ENCODE results near the gene ANKRD13B.

The ANKRD13B gene

DNA sequence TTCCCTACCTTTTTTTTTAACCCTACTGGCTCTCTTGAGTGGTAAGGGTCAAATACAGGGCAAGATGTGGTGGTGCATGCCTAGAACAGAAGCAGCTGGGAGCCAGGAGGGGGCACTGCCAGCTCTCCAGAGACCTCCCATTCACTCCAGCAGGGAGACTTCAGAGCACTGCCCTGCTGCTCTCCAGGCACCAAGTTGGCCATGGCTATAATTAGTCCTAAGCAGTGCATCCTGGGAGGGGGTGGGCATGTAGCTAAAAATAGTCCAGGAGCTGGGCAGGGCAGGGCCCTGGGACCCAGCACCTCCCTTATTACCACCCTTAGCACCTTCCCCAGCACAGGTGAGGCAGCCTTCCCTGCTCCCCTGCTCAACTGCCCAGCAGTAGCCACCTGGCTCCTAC, 26.3 kb downstream of the ANKRD13B start:
- CTCF ChIA-PET, result interaction anchor here (0.6 to 1.8 kb wide), 4 partner anchors 11 to 442 kb away, joined by 3 to 11 read pairs (median 4); no protein-coding TSS in a partner anchor
- POLR2A ChIA-PET (ENCODE audit: low non-redundant PET), result no interaction called here
- no peak for TF ChIP-seq CTCF (conservative IDR thresholded peaks at IDR 0.05; ENCODE audit: low read depth)
- no peak overlapping the region for H3K27ac ChIP-seq
- no peak for DNase-seq (ENCODE audit: low spot score)

DNA sequence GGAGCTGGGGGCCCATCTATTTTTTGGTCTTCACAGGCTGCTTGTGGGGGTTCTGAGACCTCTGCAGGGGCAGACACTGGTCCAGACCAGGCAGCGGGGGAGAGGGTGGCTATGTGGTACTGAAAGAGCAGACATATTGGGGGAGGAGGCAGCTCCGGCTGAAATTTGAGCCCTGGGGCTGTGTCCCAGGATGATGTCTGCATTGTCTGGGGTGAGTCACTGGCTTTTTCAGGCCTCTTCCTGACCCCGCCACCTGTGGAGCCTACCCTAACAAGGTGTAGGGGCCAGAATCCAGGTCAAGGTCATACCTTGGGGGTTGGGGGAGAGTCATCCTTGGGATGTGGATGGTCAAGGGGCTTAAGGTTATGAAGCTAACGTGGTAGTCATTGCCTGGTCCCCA, 27.3 kb downstream of the ANKRD13B start:
- peak overlapping the region; percentile 69 for H3K27ac ChIP-seq
- peak; percentile 82 for DNase-seq (ENCODE audit: low spot score)
- TF ChIP-seq CTCF (conservative IDR thresholded peaks at IDR 0.05; ENCODE audit: low read depth), result no peak
- ChIA-PET POLR2A (ENCODE audit: low non-redundant PET) (no interaction called here), CTCF (interaction anchor here (0.6 to 1.3 kb wide), 4 partner anchors 19 to 73 kb away, joined by 3 read pairs; no protein-coding TSS in a partner anchor)

GRCh38 chr17:29620779-29621500, 28.0 kb downstream of the ANKRD13B start:
- no peak for DNase-seq (ENCODE audit: low spot score)
- H3K27ac ChIP-seq, result peak overlapping the region; percentile 69
- ChIA-PET CTCF (interaction anchor here (0.6 to 1.0 kb wide), 3 partner anchors 18 to 73 kb away, joined by 3 read pairs; no protein-coding TSS in a partner anchor), POLR2A (ENCODE audit: low non-redundant PET) (interaction anchor here (0.8 kb wide), 1 partner anchor 29 kb away, joined by 3 read pairs; no protein-coding TSS in a partner anchor)
- no peak for TF ChIP-seq CTCF (conservative IDR thresholded peaks at IDR 0.05; ENCODE audit: low read depth)

DNA sequence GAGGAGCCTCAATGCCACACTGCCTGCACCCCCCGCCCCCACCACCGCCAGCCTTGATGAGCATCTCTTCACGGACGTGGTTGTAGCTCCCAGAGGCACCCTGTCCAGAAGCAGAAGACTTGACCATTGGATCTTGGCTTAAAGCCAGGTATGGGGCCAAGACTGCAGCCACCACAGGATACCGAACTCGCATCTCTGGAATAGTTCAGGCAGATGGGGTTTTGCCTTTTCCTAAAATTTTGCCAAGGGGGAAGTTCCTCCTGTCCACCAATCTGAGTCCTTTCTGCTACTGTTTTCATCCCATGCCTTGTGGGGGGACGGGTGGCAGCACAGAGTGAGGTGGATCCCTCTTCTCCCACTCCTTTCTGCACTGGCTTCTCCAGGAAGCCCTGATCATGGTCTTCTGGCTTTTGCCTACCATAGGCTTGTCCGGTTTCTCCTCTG, 28.8 kb downstream of the ANKRD13B start:
- no peak for DNase-seq (ENCODE audit: low spot score)
- no peak for TF ChIP-seq CTCF (conservative IDR thresholded peaks at IDR 0.05; ENCODE audit: low read depth)
- CTCF ChIA-PET, result no interaction called here
- POLR2A ChIA-PET (ENCODE audit: low non-redundant PET), result interaction anchor here (0.8 kb wide), 1 partner anchor 29 kb away, joined by 3 read pairs; no protein-coding TSS in a partner anchor
- peak overlapping the region; percentile 69 for H3K27ac ChIP-seq

DNA sequence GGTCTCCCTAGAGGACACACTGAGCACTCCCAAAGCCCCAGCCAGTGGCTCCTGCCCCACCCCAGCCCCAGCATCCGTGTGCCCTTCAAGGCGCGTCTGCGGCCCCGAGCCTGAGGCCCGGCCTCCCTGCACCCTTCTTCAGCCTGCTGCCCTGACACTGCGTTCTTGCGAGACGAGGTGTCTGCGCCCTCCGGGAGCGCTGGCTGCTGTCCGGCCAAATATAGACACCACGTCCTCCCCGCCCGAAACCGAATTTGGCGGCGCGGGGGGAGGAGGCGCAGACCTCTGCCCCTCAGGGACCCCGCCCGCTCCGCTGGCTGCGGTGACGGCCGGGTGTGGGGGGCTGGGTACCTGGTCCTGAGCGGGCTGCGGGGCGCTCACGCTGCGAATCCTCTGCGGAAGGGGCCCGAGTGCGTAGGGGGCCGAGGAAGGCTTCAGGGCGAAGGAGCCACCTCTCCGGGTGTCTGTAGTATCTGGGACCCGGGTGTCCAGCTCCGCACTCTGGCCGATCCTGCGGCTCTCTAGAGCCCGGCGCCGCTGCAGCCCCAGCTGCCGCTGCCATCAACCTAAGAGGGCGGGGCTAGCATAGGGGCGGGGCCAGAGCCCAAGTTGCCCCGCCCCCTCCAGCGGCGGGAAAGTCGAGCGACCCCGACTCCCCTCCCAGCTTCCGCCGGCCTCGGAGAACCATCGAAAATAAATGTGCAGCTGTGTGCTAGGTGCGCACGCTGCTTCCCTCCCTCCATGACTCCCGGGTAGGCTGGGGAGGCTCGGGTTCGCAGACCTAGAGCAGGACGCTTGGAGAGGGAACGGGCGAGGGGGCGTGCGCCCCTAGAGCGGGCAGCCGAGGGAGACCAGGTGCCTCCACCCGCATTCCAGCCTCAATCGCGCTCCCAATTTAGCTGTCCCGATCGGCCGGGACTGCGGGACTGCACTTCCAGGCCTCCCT, 29.7 kb downstream of the ANKRD13B start, which contains the start of gene CORO6:
TSS of gene CORO6 (minus strand) at position 576 of the 946 bp plus-strand sequence. CDS start 1,491 bp downstream, outside the sequence.
- H3K27ac ChIP-seq, result peak within 1 kb of the TSS; percentile 69
- CTCF ChIA-PET, result no interaction called here
- POLR2A ChIA-PET (ENCODE audit: low non-redundant PET), result no interaction called here
- peak; percentile 49 for DNase-seq (ENCODE audit: low spot score)
- TF ChIP-seq CTCF (conservative IDR thresholded peaks at IDR 0.05; ENCODE audit: low read depth), result no peak

DNA sequence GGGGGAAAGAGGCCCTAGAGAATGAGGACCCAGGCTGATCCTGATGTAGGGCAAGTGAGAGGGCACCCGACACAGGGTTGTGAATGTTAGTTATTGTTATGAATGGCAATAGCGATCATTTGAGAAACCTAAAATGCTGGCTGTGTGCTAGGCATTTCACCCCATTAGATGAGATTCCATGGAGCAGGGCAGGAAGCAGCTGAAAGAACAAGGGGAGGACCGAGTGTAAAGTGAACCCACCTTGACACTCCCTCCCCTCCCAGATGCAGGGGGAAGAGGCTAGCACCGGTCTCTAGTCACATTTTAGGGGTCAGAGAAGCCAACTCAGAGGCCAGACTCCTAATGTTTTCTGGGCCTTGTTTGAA, 30.3 kb downstream of the ANKRD13B start:
- no peak for TF ChIP-seq CTCF (conservative IDR thresholded peaks at IDR 0.05; ENCODE audit: low read depth)
- peak overlapping the region; percentile 69 for H3K27ac ChIP-seq
- ChIA-PET CTCF (interaction anchor here (0.7 kb wide), 1 partner anchor 60 kb away, joined by 5 read pairs; no protein-coding TSS in a partner anchor), POLR2A (ENCODE audit: low non-redundant PET) (no interaction called here)
- DNase-seq (ENCODE audit: low spot score), result no peak
